Stomach (tissue), 4 donors: ENCODE results near the gene CARS1.

Source experiments
- EP300 ChIP-seq: sonication (generic); formaldehyde crosslinking; IDR thresholded peaks from one replicate; pipeline ENCODE4 v1.6.1; 2017; ENCODE audit warnings: antibody characterized with exemption
- POLR2A ChIP-seq, 4 donors: fragments of 450-650 bp; IDR thresholded peaks; one replicate each; pipeline ENCODE4 v1.6.1; 2016; ENCODE audit warnings: antibody characterized with exemption in 4 of 4, control low read depth in 2 of 4, mild to moderate bottlenecking in 1 of 4, moderate library complexity in 1 of 4
- TF ChIP-seq, protein P1 (sequence below), 7 experiments: fragments of 450-650 bp in 4 of 7; fragments of 200-600 bp in 3 of 7; sonication (generic) in 3 of 7; IDR thresholded peaks; one replicate each; pipeline ENCODE4 v1.5.1; 2016 to 2019; ENCODE audit warnings: antibody characterized with exemption in 7 of 7, control low read depth in 2 of 7, mild to moderate bottlenecking in 1 of 7

DNA sequence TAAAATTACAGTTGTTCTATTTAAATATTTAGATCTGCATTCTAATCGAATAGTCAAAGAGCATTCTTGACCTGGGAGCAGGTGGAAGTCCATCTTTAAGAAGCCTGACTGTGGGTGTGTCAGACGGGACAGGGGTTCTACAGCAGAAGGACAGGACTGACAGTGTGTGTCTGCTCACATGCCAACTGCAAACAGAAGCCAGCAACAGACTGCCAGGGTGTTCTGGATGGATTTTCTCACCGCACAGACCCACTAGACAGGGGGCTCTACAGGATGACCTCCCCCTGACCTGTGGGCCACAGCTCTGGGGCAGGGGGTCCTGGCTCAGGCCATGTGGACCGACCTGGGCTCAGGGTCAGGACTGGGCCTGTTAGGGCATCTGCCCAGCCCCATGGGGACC lies 42.3 kb downstream of the CARS1 start:
- TF ChIP-seq, protein P1, sequence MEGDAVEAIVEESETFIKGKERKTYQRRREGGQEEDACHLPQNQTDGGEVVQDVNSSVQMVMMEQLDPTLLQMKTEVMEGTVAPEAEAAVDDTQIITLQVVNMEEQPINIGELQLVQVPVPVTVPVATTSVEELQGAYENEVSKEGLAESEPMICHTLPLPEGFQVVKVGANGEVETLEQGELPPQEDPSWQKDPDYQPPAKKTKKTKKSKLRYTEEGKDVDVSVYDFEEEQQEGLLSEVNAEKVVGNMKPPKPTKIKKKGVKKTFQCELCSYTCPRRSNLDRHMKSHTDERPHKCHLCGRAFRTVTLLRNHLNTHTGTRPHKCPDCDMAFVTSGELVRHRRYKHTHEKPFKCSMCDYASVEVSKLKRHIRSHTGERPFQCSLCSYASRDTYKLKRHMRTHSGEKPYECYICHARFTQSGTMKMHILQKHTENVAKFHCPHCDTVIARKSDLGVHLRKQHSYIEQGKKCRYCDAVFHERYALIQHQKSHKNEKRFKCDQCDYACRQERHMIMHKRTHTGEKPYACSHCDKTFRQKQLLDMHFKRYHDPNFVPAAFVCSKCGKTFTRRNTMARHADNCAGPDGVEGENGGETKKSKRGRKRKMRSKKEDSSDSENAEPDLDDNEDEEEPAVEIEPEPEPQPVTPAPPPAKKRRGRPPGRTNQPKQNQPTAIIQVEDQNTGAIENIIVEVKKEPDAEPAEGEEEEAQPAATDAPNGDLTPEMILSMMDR (IDR thresholded peaks at IDR 0.05) = no peak
- TF ChIP-seq POLR2A (IDR thresholded peaks at IDR 0.05) (no peak), EP300 (no peak)
